Measurements from ENCODE around the gene UTF1.

Gene UTF1

GRCh38 chr10:133245439-133246235 is 15.6 kb downstream of the UTF1 start:
- DNase-seq (ENCODE audit: low spot score) (no peak), FAIRE-seq (no peak)

GRCh38 chr10:133246236-133246626 is 16.2 kb downstream of the UTF1 start:
- DNase-seq (ENCODE audit: low spot score) = no peak
- FAIRE-seq = no peak

- FAIRE-seq (no peak), DNase-seq (ENCODE audit: low spot score) (no peak)
These were observed 17.8 kb downstream of the UTF1 start for GRCh38 chr10:133247681-133248333.

- no peak for FAIRE-seq
- DNase-seq (ENCODE audit: low spot score) = no peak
These were observed 18.3 kb downstream of the UTF1 start for GRCh38 chr10:133248334-133248715.

DNA sequence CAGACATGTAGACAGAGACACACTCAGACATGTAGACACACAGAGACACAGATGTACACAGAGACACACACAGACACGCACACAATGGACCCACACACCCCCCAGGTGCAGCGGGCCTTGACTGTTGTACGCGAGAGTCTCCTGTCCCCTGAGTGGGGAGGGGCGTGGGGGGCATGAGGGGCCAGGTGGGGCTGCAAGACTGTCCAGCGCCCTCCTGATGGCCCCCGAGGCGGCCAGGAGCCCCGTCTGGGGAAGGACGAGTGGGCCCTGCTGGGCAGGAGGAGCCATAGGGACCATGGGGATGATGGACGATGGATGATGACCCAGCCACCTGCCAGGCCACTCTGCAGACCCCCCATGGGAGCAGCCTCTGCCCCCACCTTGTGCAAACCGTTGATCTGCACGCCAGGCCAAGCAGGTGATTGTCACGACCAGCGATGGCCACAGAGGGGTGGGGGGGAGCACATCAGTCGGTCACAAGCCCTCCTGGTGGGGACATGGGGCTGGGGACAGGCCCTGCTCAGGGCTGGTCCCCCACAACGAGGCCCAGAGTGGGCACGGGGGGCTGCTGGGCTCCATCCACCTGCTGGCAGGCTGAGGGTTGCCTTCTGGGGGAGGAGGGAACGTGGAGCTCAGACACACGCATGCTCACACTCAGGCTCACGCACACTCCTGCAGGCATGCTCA is 19.2 kb downstream of the UTF1 start:
- FAIRE-seq (no peak), DNase-seq (ENCODE audit: low spot score) (no peak)

- DNase-seq (ENCODE audit: low spot score) = no peak
- no peak for FAIRE-seq
These were observed 20.1 kb downstream of the UTF1 start for GRCh38 chr10:133249975-133250754.

DNA sequence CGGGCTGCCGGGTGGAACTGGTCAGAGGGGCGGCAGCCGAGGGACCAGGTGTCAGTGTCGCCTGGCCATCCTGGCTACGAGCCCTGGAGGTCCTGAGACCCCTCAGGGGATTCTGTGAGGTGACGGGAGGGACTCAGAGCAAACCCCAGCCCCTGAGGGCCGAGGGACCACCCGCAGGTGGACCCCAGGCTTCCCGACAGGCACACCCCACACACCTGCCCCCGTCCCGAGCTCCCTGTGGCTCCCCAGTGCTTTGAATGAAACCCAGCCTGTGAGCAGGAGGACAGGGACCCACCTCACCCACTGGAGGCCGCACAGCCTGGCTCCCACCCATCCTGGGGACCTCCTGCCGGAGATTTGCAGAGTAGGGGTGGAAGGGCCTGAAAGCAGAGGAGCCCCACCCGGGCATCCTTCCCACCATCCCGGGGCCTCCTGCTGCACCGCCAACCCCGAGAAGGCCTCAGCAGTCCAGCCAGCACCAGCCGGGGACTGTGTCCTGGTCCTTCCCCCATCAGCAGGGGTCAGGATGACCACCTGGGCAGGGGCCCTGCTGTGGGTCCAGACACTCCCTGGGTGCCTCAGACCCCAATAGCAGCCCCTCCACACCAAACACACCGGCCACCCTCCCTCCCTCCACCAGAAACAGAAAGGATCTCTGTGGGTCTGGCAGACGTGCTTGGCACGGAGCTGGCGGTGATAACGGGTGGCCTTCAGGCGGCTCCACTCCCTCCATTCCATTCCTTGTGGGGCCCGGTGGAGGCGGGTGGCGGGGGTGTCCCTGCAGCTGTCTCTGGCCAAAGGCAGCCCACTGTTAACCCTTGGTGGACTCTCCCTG is 21.6 kb downstream of the UTF1 start:
- no peak for FAIRE-seq
- DNase-seq (ENCODE audit: low spot score) = no peak

DNA sequence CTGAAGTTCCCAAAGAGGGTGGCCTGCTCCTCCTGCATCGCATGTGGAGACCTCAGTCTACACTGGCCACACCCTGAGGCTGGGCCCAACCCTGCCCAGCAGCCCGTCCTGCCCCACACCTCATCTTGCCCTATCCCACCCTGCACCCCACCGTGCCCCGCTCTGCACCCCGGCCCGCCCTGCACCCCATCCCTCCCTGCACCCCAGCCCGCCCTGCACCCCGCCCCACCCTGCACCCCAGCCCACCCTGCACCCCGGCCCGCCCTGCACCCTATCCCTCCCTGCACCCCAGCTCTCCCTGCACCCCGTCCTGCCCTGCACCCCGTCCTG is 22.2 kb downstream of the UTF1 start:
- DNase-seq (ENCODE audit: low spot score) = no peak
- no peak for FAIRE-seq

- FAIRE-seq (no peak), DNase-seq (ENCODE audit: low spot score) (no peak)
These were observed 23.4 kb downstream of the UTF1 start for GRCh38 chr10:133253361-133253955.

DNA sequence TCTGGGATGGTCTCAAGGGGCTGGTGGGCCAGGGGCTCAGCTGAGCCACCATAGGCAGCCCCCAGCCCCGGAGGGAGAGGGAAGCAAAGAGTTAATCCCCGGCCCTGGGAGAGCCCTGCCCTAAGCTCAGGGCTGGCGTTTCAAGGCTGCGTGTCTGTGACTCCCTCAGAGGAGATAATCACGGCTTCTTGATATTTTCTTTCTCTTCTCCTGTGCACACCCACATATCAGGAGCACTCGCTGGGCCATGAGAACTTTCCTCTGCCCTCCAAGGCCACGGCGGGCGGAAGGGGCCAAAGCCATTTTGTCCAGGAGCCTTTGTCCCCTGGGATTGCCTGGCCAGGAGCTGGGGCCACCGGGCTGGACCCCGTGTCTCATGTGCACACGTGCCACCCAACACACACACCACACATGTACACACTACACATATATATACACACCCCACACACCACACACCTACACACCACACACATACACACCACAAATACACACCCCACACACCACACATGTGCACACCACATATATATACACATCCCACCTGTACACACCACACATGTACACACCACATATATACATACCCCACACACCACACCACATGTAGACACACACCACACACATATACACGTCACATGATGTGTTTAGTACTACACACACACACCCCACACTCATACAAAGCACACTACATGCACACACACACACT is 24.6 kb downstream of the UTF1 start:
- DNase-seq (ENCODE audit: low spot score) (no peak), FAIRE-seq (peak; percentile 73)

- FAIRE-seq (no peak), DNase-seq (ENCODE audit: low spot score) (no peak)
These were observed 25.3 kb downstream of the UTF1 start for GRCh38 chr10:133255323-133255722.

GRCh38 chr10:133257489-133258065 is 27.6 kb downstream of the UTF1 start:
- no peak for FAIRE-seq
- no peak for DNase-seq (ENCODE audit: low spot score)

DNA sequence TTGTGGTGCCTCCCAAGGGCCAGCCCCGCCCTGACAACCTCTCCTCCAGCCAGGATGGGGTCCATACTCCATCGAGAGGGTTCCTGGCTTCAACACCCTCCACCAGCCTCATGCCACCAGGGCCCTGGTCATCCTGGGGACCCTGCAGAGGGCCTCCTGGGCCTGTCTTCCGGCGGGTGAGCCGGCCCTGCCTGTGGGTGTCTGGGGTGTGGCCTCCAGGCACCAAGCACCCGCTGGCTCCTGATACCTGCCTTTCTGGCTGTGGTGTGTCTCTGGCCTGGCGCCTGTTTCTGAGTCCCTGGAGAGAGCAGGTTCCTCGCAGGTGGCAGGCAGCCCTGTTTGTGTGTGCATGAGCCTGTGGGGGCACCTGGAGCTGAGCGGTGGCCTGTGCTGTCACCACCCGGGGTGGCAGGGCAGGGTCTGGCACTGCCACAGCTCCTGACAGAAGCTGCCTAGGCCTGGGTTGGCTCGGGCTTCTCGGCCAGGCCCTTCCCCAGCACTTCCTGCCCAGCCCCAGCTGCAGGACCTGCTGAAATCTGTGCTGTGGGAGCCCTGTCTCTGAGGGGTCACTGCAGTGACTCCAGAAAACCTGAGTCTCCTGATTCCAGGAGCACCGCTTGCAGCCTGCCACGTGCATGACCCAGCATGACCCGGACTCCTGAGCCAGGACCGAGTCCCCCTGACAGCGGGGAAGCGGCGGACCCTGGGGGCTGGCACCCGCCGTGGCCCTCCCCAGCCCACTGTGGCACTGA is 28.2 kb downstream of the UTF1 start:
- DNase-seq (ENCODE audit: low spot score) = no peak
- FAIRE-seq = no peak

- FAIRE-seq (peak; percentile 61), DNase-seq (ENCODE audit: low spot score) (peak; percentile 90)
These were observed 29.0 kb downstream of the UTF1 start for GRCh38 chr10:133258818-133259601.

GRCh38 chr10:133259602-133259989 is 29.6 kb downstream of the UTF1 start:
- DNase-seq (ENCODE audit: low spot score) (no peak), FAIRE-seq (no peak)

GRCh38 chr10:133260895-133261725 is 31.1 kb downstream of the UTF1 start:
- FAIRE-seq = no peak
- DNase-seq (ENCODE audit: low spot score) = peak; percentile 48

- DNase-seq (ENCODE audit: low spot score) (peak; percentile 83), FAIRE-seq (peak; percentile 23)
These were observed 31.8 kb downstream of the UTF1 start for GRCh38 chr10:133261726-133262325.

All from urothelium cell line (cell line).